B cell (primary cell): Measurements from ENCODE around the gene ZNF425.

Experiments
- CTCF ChIP-seq: fragments of 200-600 bp; IDR thresholded peaks from one replicate; pipeline ENCODE4 v1.8.0; 2022; ENCODE audit warnings: antibody characterized with exemption, mild to moderate bottlenecking
- EZH2 ChIP-seq: IDR thresholded peaks from 2 replicates; pipeline ENCODE4 v1.6.1; 2012; ENCODE audit warnings: borderline replicate concordance, low read depth, mild to moderate bottlenecking, moderate library complexity, low read length; ENCODE audit not compliant: insufficient read depth, poor library complexity, severe bottlenecking

GRCh38 chr7:149171892-149172533 lies 45.9 kb upstream of the ZNF425 start:
- TF ChIP-seq CTCF (no peak), EZH2 (no peak)
